Effector CD4-positive, alpha-beta T cell (primary cell): ENCODE data around the gene BMERB1.

Experiments
- DNase-seq: peaks from one replicate; pipeline ENCODE4 v3.0.0-alpha.2; 2020

BMERB1 gene

GRCh38 chr16:15506441-15506840, 72.1 kb downstream of the BMERB1 start:
- no peak for DNase-seq

- DNase-seq: no peak
Measured at GRCh38 chr16:15507301-15507958, 73.0 kb downstream of the BMERB1 start.

- DNase-seq: no peak
Measured at GRCh38 chr16:15507959-15508627, 73.7 kb downstream of the BMERB1 start.

GRCh38 chr16:15509051-15509592, 74.7 kb downstream of the BMERB1 start:
- DNase-seq: no peak

- no peak for DNase-seq
Measured at GRCh38 chr16:15509593-15510535, 75.5 kb downstream of the BMERB1 start.

GRCh38 chr16:15510992-15511391, 76.6 kb downstream of the BMERB1 start:
- no peak for DNase-seq

GRCh38 chr16:15511759-15512487, 77.5 kb downstream of the BMERB1 start:
- DNase-seq: no peak

- no peak for DNase-seq
Measured at GRCh38 chr16:15513156-15513555, 78.8 kb downstream of the BMERB1 start.

GRCh38 chr16:15515992-15516391, 81.6 kb downstream of the BMERB1 start:
- no peak for DNase-seq

- no peak for DNase-seq
Measured at GRCh38 chr16:15516609-15517008, 82.2 kb downstream of the BMERB1 start.

GRCh38 chr16:15517743-15518377, 83.5 kb downstream of the BMERB1 start:
- DNase-seq: no peak

GRCh38 chr16:15518381-15519351, 84.3 kb downstream of the BMERB1 start:
- no peak for DNase-seq

GRCh38 chr16:15519790-15520189, 85.4 kb downstream of the BMERB1 start:
- DNase-seq: no peak

GRCh38 chr16:15521390-15521757, 87.0 kb downstream of the BMERB1 start:
- DNase-seq: no peak

- no peak for DNase-seq
Measured at GRCh38 chr16:15521758-15522509, 87.5 kb downstream of the BMERB1 start.

- DNase-seq: no peak
Measured at GRCh38 chr16:15523092-15523541, 88.7 kb downstream of the BMERB1 start.

GRCh38 chr16:15523939-15524338, 89.6 kb downstream of the BMERB1 start:
- DNase-seq: no peak

GRCh38 chr16:15524966-15525365, 90.6 kb downstream of the BMERB1 start:
- DNase-seq: no peak

- no peak for DNase-seq
Measured at GRCh38 chr16:15526097-15526496, 91.7 kb downstream of the BMERB1 start.

- no peak for DNase-seq
Measured at GRCh38 chr16:15526731-15527130, 92.3 kb downstream of the BMERB1 start.
